HG02970 (cell line): Measurements from ENCODE around the gene ENPEP.

Experiments used
- ATAC-seq: cut with Tn5 transposase; IDR thresholded peaks from one replicate; pipeline ENCODE4 v1.9.1; 2021; ENCODE audit warnings: mild to moderate bottlenecking, moderate library complexity, moderate number of reproducible peaks; ENCODE audit not compliant: unreplicated experiment, low FRiP score

The ENPEP gene

GRCh38 chr4:110597582-110597981 lies 121.6 kb downstream of the ENPEP start:
- no peak for ATAC-seq

GRCh38 chr4:110602061-110602460 lies 126.1 kb downstream of the ENPEP start:
- ATAC-seq, result no peak

GRCh38 chr4:110605077-110605476 lies 129.1 kb downstream of the ENPEP start:
- ATAC-seq, result no peak

- no peak for ATAC-seq
Observed at GRCh38 chr4:110609044-110609750, 133.2 kb downstream of the ENPEP start.

- no peak for ATAC-seq
Observed at GRCh38 chr4:110610620-110610939, 134.6 kb downstream of the ENPEP start.

GRCh38 chr4:110610940-110611831 lies 135.2 kb downstream of the ENPEP start:
- no peak for ATAC-seq

GRCh38 chr4:110611968-110612447 lies 136.1 kb downstream of the ENPEP start:
- no peak for ATAC-seq

GRCh38 chr4:110612631-110613269 lies 136.8 kb downstream of the ENPEP start:
- no peak for ATAC-seq

- no peak for ATAC-seq
Observed at GRCh38 chr4:110613745-110614144, 137.8 kb downstream of the ENPEP start.

GRCh38 chr4:110614173-110614963 lies 138.4 kb downstream of the ENPEP start:
- no peak for ATAC-seq
